Body of pancreas (tissue), 4 donors: Measurements from ENCODE around the gene SLC4A8.

Experiments
- POLR2A ChIP-seq, 3 donors: fragments of 450-650 bp; IDR thresholded peaks; one replicate each; pipeline ENCODE4 v1.6.1; 2016; ENCODE audit warnings: antibody characterized with exemption in 3 of 3, mild to moderate bottlenecking in 2 of 3
- TF ChIP-seq, protein P1 (sequence below), 7 experiments: fragments of 450-650 bp in 4 of 7; fragments of 200-600 bp in 3 of 7; sonication (generic) in 3 of 7; IDR thresholded peaks; one replicate each; pipeline ENCODE4 v1.5.1; 2016 to 2019; ENCODE audit warnings: antibody characterized with exemption in 7 of 7

DNA sequence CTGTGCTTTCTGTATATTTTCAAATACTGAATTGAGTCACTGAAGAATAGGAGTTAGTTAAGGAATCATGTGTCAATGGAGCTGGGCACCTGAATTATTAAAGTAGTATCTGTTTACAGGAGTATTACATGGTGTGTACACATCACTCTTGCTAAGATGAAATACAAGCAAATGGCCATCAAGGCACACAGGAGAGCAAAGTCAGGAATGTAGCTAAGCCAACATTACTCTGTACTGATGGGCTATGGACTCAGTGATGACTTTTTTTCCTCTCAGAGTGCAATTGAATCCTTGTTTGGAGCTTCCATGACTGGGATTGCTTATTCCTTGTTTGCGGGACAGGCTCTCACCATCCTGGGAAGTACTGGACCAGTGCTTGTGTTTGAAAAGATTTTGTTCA, 45.5 kb downstream of the SLC4A8 start:
- TF ChIP-seq, protein P1, sequence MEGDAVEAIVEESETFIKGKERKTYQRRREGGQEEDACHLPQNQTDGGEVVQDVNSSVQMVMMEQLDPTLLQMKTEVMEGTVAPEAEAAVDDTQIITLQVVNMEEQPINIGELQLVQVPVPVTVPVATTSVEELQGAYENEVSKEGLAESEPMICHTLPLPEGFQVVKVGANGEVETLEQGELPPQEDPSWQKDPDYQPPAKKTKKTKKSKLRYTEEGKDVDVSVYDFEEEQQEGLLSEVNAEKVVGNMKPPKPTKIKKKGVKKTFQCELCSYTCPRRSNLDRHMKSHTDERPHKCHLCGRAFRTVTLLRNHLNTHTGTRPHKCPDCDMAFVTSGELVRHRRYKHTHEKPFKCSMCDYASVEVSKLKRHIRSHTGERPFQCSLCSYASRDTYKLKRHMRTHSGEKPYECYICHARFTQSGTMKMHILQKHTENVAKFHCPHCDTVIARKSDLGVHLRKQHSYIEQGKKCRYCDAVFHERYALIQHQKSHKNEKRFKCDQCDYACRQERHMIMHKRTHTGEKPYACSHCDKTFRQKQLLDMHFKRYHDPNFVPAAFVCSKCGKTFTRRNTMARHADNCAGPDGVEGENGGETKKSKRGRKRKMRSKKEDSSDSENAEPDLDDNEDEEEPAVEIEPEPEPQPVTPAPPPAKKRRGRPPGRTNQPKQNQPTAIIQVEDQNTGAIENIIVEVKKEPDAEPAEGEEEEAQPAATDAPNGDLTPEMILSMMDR (IDR thresholded peaks at IDR 0.05), result no peak
- no peak for TF ChIP-seq POLR2A (IDR thresholded peaks at IDR 0.05)
